NCI-H2171 (cell line): ENCODE results near the gene NLGN4Y.

Source experiments
- DNase-seq: peaks from one replicate; lab custom pipeline; 2025; lab: John Stamatoyannopoulos, UW

The NLGN4Y gene

GRCh38 chrY:14834103-14835060 is 310.1 kb downstream of the NLGN4Y start:
- DNase-seq, result no peak

DNA sequence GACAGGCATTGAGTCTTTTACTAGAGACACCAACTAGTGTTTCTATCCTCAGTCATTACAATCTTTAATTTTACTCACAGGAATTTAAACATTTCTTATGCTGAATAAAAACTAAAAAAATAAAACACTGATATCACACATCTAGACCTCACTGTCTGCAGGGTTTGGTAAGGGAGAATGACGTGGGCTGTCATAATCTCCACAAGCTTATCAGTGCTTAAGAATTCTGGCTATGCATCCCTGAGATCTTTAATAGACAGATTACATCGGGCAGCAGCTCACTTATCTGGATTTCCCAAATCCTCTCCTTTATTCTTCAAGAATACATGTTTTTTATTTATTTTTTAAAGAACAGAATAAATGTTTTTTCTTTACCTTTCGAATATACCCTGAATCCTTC is 313.1 kb downstream of the NLGN4Y start:
- no peak for DNase-seq

- no peak for DNase-seq
These were observed 326.4 kb downstream of the NLGN4Y start for GRCh38 chrY:14850734-14851133.

DNA sequence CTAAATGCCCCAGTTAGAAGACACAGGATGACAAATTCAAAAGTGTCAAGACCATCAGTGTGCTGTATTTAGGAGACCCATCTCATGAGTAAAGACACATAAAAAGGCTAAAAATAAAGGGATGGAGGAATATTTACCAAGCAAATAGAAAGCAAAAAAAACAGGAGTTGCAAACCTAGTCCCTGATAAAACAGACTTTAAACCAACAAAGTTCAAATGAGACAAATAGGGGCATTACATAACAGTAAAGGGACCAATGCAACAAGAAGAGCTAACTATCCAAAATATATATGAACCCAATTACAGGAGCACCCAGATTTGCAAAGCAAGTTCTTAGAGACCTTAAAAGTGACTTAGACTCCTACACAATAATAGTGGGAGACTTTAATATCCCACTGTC is 336.1 kb downstream of the NLGN4Y start:
- DNase-seq, result no peak

DNA sequence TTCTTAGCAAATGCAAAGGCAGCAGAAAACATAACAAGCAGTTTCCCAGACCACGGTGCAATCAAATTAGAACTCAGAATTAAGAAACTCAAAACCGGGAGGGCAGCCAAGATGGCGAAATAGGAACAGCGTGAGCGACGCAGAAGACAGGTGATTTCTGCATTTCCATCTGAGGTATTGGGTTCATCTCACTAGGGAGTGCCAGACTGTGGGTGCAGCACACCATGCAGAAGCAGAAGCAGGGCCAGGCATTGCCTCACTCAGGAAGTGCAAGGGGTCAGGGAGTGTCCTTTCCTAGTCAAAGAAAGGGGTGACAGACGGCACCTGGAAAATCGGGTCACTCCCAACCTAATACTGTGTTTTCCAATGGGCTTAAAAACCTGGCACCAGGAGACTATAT is 336.7 kb downstream of the NLGN4Y start:
- peak; percentile 20 for DNase-seq

GRCh38 chrY:14871971-14872370 is 347.6 kb downstream of the NLGN4Y start:
- no peak for DNase-seq
